ENCODE measurements around the gene SLC6A18. TPM values are rescaled to one million over a fixed set of nuclear protein-coding genes. Genes with fewer than 3 reads are reported as not detected.

Gene SLC6A18
- polyA plus RNA-seq, 1 of the 3 experiments (the other 2 are of a cell fraction), result not detected

DNA sequence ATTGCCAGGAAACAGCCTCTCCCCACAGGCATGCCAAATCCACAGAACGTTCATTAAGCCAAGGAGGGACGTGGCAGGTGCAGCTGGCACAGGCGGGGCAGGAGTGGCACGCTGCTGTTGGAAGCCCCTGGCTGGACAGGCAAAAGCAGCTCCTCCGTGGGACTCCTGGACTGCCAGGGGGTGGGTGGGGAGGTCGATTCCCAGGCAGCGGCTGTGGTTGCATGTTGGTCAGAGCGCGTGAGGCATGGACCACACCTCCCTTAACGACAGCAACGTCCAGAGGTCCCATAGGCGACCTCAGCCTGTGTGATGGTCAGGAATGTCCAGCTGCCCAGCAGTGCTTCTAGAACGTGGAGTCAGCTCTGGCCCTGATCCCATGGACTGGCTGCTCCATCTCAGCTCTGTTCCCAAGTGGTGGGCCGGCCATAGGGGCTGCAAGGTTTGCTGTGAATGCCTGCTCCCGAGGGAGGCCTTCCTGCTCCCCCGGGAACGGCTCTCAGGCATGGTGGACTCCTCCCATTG lies 16.9 kb upstream of the SLC6A18 start:
- H3K27ac ChIP-seq (ENCODE audit: low read depth in 2 of 2, low read length in 1 of 2), result no peak overlapping the region
- POLR2A ChIA-PET, result interaction anchor here (0.6 kb wide), 1 partner anchor 203 kb away, joined by 3 read pairs; no protein-coding TSS in a partner anchor

DNA sequence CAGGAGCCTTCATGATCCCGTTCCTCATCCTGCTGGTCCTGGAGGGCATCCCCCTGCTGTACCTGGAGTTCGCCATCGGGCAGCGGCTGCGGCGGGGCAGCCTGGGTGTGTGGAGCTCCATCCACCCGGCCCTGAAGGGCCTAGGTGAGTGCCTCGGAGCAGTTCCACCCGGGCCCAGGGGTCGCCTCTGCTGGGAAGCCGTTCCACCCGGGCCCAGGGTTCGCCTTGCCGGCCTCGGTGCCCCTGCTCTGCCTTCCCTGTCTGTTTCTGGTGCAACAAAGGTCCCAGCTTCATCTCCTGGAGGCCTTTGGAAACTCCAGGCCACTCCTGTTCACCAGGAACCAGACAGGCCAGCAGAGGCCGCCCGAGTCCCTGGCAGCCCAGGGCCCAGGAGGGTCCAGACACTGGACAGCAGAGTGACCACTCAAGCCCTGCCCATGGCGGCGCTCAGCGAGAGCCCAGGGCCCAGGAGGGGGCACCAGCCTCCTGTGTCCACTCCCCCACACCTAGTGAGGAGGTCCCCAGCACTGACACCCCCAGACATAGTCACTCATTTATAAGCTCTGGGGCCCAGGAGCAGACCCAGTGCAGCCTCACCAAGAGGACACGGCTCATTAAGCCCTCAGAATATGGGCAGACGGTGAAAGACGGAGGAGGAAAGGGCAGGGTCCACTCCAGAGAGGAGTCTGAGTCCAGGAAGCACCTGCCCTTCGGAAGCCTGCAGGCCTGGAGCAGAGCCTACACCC lies 16.3 kb upstream of the SLC6A18 start:
- peaks cover 40% of the 10 kb centered on the region for H3K27me3 ChIP-seq (ENCODE audit: insufficient read depth)
- no peaks in the 10 kb centered on the region for H3K4me1 ChIP-seq (ENCODE audit: control insufficient read depth in 1 of 2, insufficient read depth in 2 of 2, low read depth in 1 of 2, low read length in 1 of 2)
- no peaks in the 10 kb centered on the region for H3K36me3 ChIP-seq (replicated peaks in 1 of 2; ENCODE audit: control insufficient read depth in 1 of 2, insufficient read depth in 2 of 2, low read length in 1 of 2)
- no peaks in the 10 kb centered on the region for H4K20me1 ChIP-seq (ENCODE audit: insufficient read depth)
- no peaks in the 10 kb centered on the region for H3K9me2 ChIP-seq
- POLR2A ChIA-PET, result interaction anchor here (0.6 kb wide), 1 partner anchor 204 kb away, joined by 3 read pairs; no protein-coding TSS in a partner anchor
- TF ChIP-seq EP300 (IDR thresholded peaks at IDR 0.05; ENCODE audit: borderline replicate concordance in 1 of 2, low read depth in 1 of 2, low read length in 1 of 2) (no peak), USF1 (IDR thresholded peaks at IDR 0.05; ENCODE audit: borderline replicate concordance, low read depth) (no peak), FOXJ3 (CRISPR knock-in tag; IDR thresholded peaks at IDR 0.05) (no peak), GATA2 (CRISPR knock-in tag; IDR thresholded peaks at IDR 0.05) (no peak), TAF1 (IDR thresholded peaks at IDR 0.05; ENCODE audit: borderline replicate concordance, low read depth, low read length) (no peak), RAD21 (IDR thresholded peaks at IDR 0.05; ENCODE audit: low read length) (peak; percentile 61), ELF1 (IDR thresholded peaks at IDR 0.05) (no peak), SMC3 (IDR thresholded peaks at IDR 0.05; ENCODE audit: low read depth, low read length) (peak; percentile 56)
- TF ChIP-seq, protein P1, sequence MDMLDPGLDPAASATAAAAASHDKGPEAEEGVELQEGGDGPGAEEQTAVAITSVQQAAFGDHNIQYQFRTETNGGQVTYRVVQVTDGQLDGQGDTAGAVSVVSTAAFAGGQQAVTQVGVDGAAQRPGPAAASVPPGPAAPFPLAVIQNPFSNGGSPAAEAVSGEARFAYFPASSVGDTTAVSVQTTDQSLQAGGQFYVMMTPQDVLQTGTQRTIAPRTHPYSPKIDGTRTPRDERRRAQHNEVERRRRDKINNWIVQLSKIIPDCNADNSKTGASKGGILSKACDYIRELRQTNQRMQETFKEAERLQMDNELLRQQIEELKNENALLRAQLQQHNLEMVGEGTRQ (IDR thresholded peaks at IDR 0.05; ENCODE audit: borderline replicate concordance, low read depth, low read length), result no peak
- TF ChIP-seq, protein P2, sequence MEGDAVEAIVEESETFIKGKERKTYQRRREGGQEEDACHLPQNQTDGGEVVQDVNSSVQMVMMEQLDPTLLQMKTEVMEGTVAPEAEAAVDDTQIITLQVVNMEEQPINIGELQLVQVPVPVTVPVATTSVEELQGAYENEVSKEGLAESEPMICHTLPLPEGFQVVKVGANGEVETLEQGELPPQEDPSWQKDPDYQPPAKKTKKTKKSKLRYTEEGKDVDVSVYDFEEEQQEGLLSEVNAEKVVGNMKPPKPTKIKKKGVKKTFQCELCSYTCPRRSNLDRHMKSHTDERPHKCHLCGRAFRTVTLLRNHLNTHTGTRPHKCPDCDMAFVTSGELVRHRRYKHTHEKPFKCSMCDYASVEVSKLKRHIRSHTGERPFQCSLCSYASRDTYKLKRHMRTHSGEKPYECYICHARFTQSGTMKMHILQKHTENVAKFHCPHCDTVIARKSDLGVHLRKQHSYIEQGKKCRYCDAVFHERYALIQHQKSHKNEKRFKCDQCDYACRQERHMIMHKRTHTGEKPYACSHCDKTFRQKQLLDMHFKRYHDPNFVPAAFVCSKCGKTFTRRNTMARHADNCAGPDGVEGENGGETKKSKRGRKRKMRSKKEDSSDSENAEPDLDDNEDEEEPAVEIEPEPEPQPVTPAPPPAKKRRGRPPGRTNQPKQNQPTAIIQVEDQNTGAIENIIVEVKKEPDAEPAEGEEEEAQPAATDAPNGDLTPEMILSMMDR (IDR thresholded peaks at IDR 0.05), result peak; percentile 53
- CTCF ChIA-PET, result interaction anchor here (0.6 to 2.8 kb wide), 15 partner anchors 14 to 657 kb away, joined by 3 to 23 read pairs (median 3); no protein-coding TSS in a partner anchor
- H3K9ac ChIP-seq, result no peak overlapping the region
- no peak overlapping the region for H3K27ac ChIP-seq (ENCODE audit: low read depth in 2 of 2, low read length in 1 of 2)
- WGBS (ENCODE audit: low lambda C conversion rate), result 38% methylated on average over 4 of the region's 24 CpGs
- H3K4me2 ChIP-seq, result no peak overlapping the region
- H3F3A ChIP-seq (replicated peaks; ENCODE audit: insufficient read depth), result no peaks in the 10 kb centered on the region
- DNase-seq, result peak; percentile 79
- no peak overlapping the region for H2AFZ ChIP-seq (ENCODE audit: low read depth)
- H3K4me3 ChIP-seq (ENCODE audit: low read depth in 2 of 2, low read length in 1 of 2), result no peak overlapping the region
- H3K79me2 ChIP-seq (ENCODE audit: insufficient read depth), result no peaks in the 10 kb centered on the region
- no peaks in the 10 kb centered on the region for H3K9me3 ChIP-seq

More for the DNA sequence above, 16.9 kb upstream of the SLC6A18 start:
- TF ChIP-seq SIN3A (IDR thresholded peaks at IDR 0.05; ENCODE audit: borderline replicate concordance, low read depth, low read length), result no peak
- TF ChIP-seq RFX5 (IDR thresholded peaks at IDR 0.05; ENCODE audit: low read length), result no peak
- no peak for TF ChIP-seq MAX (IDR thresholded peaks at IDR 0.05; ENCODE audit: low read depth)
- TF ChIP-seq GABPA (IDR thresholded peaks at IDR 0.05; ENCODE audit: low read depth), result no peak
- no peak for TF ChIP-seq NRF1 (IDR thresholded peaks at IDR 0.05; ENCODE audit: low read depth, low read length)
- TF ChIP-seq MXI1 (IDR thresholded peaks at IDR 0.05; ENCODE audit: low read depth, low read length), result no peak
- TF ChIP-seq, protein P1 (IDR thresholded peaks at IDR 0.05; ENCODE audit: borderline replicate concordance, low read depth, low read length), result no peak
- TF ChIP-seq, protein P3, sequence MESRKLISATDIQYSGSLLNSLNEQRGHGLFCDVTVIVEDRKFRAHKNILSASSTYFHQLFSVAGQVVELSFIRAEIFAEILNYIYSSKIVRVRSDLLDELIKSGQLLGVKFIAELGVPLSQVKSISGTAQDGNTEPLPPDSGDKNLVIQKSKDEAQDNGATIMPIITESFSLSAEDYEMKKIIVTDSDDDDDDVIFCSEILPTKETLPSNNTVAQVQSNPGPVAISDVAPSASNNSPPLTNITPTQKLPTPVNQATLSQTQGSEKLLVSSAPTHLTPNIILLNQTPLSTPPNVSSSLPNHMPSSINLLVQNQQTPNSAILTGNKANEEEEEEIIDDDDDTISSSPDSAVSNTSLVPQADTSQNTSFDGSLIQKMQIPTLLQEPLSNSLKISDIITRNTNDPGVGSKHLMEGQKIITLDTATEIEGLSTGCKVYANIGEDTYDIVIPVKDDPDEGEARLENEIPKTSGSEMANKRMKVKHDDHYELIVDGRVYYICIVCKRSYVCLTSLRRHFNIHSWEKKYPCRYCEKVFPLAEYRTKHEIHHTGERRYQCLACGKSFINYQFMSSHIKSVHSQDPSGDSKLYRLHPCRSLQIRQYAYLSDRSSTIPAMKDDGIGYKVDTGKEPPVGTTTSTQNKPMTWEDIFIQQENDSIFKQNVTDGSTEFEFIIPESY (IDR thresholded peaks at IDR 0.05; ENCODE audit: borderline replicate concordance, low read depth), result no peak
- no peak for TF ChIP-seq FOXJ3 (CRISPR knock-in tag; IDR thresholded peaks at IDR 0.05)
- TF ChIP-seq EZH2phosphoT487 (IDR thresholded peaks at IDR 0.05; ENCODE audit: borderline replicate concordance, low read depth), result no peak
- no peak for TF ChIP-seq FOSL2 (IDR thresholded peaks at IDR 0.05; ENCODE audit: borderline replicate concordance, low read depth)
- no peak for TF ChIP-seq CHD2 (IDR thresholded peaks at IDR 0.05; ENCODE audit: low read length, partially characterized antibody)
- H3K4me2 ChIP-seq, result no peak overlapping the region
- DNase-seq, result no peak
- H3K9me3 ChIP-seq, result no peaks in the 10 kb centered on the region
- H3F3A ChIP-seq (replicated peaks; ENCODE audit: insufficient read depth), result no peaks in the 10 kb centered on the region
- H4K20me1 ChIP-seq (ENCODE audit: insufficient read depth), result no peaks in the 10 kb centered on the region
- CTCF ChIA-PET, result interaction anchor here (0.6 to 2.8 kb wide), 14 partner anchors 13 to 657 kb away, joined by 3 to 23 read pairs (median 4); no protein-coding TSS in a partner anchor
- peaks cover 42% of the 10 kb centered on the region for H3K27me3 ChIP-seq (ENCODE audit: insufficient read depth)
- no peaks in the 10 kb centered on the region for H3K36me3 ChIP-seq (replicated peaks in 1 of 2; ENCODE audit: control insufficient read depth in 1 of 2, insufficient read depth in 2 of 2, low read length in 1 of 2)
- 23% methylated on average over 8 of the region's 17 CpGs for WGBS (ENCODE audit: low lambda C conversion rate)
- H3K9me2 ChIP-seq, result no peaks in the 10 kb centered on the region
- no peaks in the 10 kb centered on the region for H3K79me2 ChIP-seq (ENCODE audit: insufficient read depth)
- H3K4me3 ChIP-seq (ENCODE audit: low read depth in 2 of 2, low read length in 1 of 2), result no peak overlapping the region
- no peak overlapping the region for H3K9ac ChIP-seq
- H3K4me1 ChIP-seq (ENCODE audit: control insufficient read depth in 1 of 2, insufficient read depth in 2 of 2, low read depth in 1 of 2, low read length in 1 of 2), result no peaks in the 10 kb centered on the region
- H2AFZ ChIP-seq (ENCODE audit: low read depth), result no peak overlapping the region

Measured in SK-N-SH (cell line).